Type B pancreatic cell (in vitro differentiated cells): Measurements from ENCODE around the gene LRP1-AS. TPM values are rescaled to one million over a fixed set of nuclear protein-coding genes. Genes with fewer than 3 reads are reported as not detected.

Experiments
- DNase-seq: peaks from one replicate; pipeline ENCODE4 v3.0.0; 2021; ENCODE audit warnings: mixed read lengths; ENCODE audit not compliant: unreplicated experiment; ENCODE audit errors: extremely low spot score
- H3K27ac Mint-ChIP-seq: 2 replicates; pipeline ENCODE4 v1.8.0; 2021; ENCODE audit warnings: mild to moderate bottlenecking, mixed read lengths
- H3K27me3 Mint-ChIP-seq: 2 replicates; pipeline ENCODE4 v1.8.0; 2021; ENCODE audit warnings: mixed read lengths
- H3K36me3 Mint-ChIP-seq: 2 replicates; pipeline ENCODE4 v1.8.0; 2021; ENCODE audit warnings: mixed read lengths
- H3K4me1 Mint-ChIP-seq: one replicate; pipeline ENCODE4 v1.8.0; 2021; ENCODE audit warnings: mixed read lengths; ENCODE audit not compliant: unreplicated experiment
- H3K4me3 Mint-ChIP-seq: 2 replicates; pipeline ENCODE4 v1.8.0; 2021; ENCODE audit warnings: mild to moderate bottlenecking, mixed read lengths
- H3K9me3 Mint-ChIP-seq: 2 replicates; pipeline ENCODE4 v1.8.0; 2021; ENCODE audit warnings: mixed read lengths
- CTCF ChIP-seq: fragments of 200-600 bp; sonication (generic); conservative IDR thresholded peaks from 2 replicates; pipeline ENCODE4 v1.5.0; 2021; ENCODE audit warnings: antibody characterized with exemption, mild to moderate bottlenecking
- total RNA-seq: library from RNA; stranded (reverse); gene quantifications from 2 replicates; pipeline ENCODE4 v1.2.1, GENCODE V29; 2021; ENCODE audit warnings: low replicate concordance

LRP1-AS gene
- total RNA-seq, 1 donor from 2014 or later: not detected

- no peak for DNase-seq
- Mint-ChIP-seq H3K9me3 (no peaks in the 10 kb centered on the region), H3K27me3 (no peaks in the 10 kb centered on the region), H3K36me3 (peaks cover 10% of the 10 kb centered on the region), H3K4me3 (no peak overlapping the region), H3K4me1 (peaks cover 15% of the 10 kb centered on the region), H3K27ac (peak overlapping the region; percentile 9)
- no peak for TF ChIP-seq CTCF
Observed at GRCh38 chr12:57106021-57106708, 41.3 kb downstream of the LRP1-AS start.

- Mint-ChIP-seq H3K36me3 (peaks cover 10% of the 10 kb centered on the region), H3K27me3 (no peaks in the 10 kb centered on the region), H3K27ac (no peak overlapping the region), H3K9me3 (no peaks in the 10 kb centered on the region), H3K4me1 (peaks cover 18% of the 10 kb centered on the region), H3K4me3 (no peak overlapping the region)
- TF ChIP-seq CTCF: no peak
- no peak for DNase-seq
Observed at GRCh38 chr12:57105011-57105753, 42.2 kb downstream of the LRP1-AS start.

- Mint-ChIP-seq H3K27me3 (no peaks in the 10 kb centered on the region), H3K4me3 (no peak overlapping the region), H3K4me1 (peaks cover 15% of the 10 kb centered on the region), H3K9me3 (no peaks in the 10 kb centered on the region), H3K27ac (no peak overlapping the region), H3K36me3 (peaks cover 15% of the 10 kb centered on the region)
- DNase-seq: no peak
- no peak for TF ChIP-seq CTCF
Observed at GRCh38 chr12:57104292-57104910, 43.0 kb downstream of the LRP1-AS start.

GRCh38 chr12:57103856-57104255, 43.6 kb downstream of the LRP1-AS start:
- no peak overlapping the region for H3K4me3 Mint-ChIP-seq
- H3K36me3 Mint-ChIP-seq: peaks cover 21% of the 10 kb centered on the region
- no peaks in the 10 kb centered on the region for H3K27me3 Mint-ChIP-seq
- TF ChIP-seq CTCF: no peak
- H3K9me3 Mint-ChIP-seq: no peaks in the 10 kb centered on the region
- peaks cover 15% of the 10 kb centered on the region for H3K4me1 Mint-ChIP-seq
- no peak for DNase-seq
- no peak overlapping the region for H3K27ac Mint-ChIP-seq

GRCh38 chr12:57101892-57102695, 45.3 kb downstream of the LRP1-AS start:
- Mint-ChIP-seq H3K4me1 (peaks cover 10% of the 10 kb centered on the region), H3K36me3 (peaks cover 24% of the 10 kb centered on the region), H3K9me3 (no peaks in the 10 kb centered on the region), H3K27ac (peak overlapping the region; percentile 69), H3K4me3 (no peak overlapping the region), H3K27me3 (no peaks in the 10 kb centered on the region)
- no peak for DNase-seq
- no peak for TF ChIP-seq CTCF
